HG02610 (cell line): ENCODE data around the gene AP1B1.
"Not testable (repeated sequence)": the region's sequence is repeated elsewhere in the genome, so short reads cannot be mapped to it uniquely, and the experiment has no call there.

Experiments
- ATAC-seq: cut with Tn5 transposase; IDR thresholded peaks from one replicate; pipeline ENCODE4 v1.9.1; 2021; ENCODE audit warnings: mild to moderate bottlenecking, moderate library complexity; ENCODE audit not compliant: unreplicated experiment

Gene AP1B1

DNA sequence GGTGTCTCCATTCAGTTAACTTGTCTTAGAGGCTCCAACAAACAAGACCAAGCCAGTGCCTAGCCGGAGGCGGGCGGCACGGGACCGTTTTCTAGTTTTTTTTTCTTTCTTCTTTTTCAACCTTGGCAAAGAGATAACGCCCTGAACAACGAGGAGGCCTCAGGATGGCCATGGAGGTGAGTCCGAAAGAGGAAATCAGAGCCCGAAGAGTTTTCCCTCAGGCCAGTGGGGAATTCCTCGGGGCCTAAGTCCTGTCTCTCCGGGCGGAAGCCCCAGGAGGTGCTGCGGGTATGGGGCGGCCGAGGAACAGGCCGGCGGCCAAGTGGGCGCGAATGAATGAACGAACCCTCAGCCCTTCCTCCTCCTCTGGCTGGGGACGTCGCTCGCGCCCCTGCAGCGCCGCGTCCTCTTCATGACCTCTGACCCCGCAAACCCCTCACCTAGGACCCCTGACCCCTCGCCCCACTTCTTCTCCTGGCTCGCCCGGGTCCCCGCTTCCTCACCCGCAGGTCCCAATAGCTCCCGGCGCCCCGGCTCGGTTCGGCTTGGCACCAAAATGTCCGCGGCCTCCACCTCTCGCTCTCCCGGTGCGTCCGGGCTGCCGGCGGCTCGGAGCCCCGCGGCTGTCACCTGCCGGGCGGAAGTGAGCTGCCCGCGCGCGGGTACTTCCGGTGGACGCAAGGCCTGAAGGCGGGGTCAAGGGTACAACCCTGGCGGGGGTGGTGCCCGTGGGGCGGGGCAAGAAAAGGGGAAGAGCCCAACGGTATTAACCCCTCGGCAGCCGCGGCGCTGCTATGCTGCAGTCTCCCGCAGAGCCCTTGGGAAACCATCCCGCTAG is at the start of gene AP1B1:
TSS of gene AP1B1 (minus strand) at position 650 of the 838 bp plus-strand sequence. CDS start 21,327 bp downstream, outside the sequence.
- ATAC-seq = peak; percentile 86

GRCh38 chr22:29435236-29436136 is 47.1 kb upstream of the AP1B1 start:
- ATAC-seq = no peak

- no peak for ATAC-seq
Measured at GRCh38 chr22:29434288-29434687, 45.9 kb upstream of the AP1B1 start.

DNA sequence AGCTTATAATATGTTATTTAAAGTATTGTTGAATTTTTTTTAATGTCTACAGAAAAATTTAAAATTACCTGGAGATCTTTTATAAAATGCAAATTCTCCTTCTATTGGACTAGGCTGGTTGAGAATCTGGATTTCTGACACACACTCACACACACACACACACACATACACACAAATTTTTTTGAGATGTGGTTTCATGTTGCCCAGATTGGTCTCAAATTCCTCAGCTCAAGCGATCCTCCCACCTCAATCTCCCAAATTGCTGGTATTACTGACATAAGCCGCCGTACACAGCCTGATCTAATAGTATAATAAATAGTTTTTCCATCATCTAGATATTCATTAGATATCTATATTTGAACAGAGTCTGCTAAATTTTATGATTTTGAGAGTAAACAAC is 45.5 kb upstream of the AP1B1 start:
- ATAC-seq = no peak

DNA sequence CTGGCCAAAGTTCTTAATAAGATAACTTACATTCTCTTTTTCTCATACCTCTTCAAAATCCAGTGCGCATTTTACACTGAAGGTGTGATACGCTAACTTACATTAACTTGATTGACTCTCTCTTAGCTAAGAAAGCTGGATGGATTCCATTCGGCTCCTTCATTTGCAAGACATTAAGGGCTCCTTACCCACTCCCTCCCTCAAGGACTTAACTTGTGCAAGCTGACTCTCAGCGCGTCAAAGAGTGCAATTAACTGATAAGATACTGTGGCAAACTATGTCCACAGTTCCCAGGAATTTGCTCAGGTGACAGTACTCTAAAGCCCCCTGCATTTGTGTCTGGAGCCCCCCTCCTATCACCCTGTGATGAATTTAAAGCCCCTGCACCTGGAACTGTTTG is 43.6 kb upstream of the AP1B1 start:
- ATAC-seq = no peak

GRCh38 chr22:29427176-29427760 is 38.9 kb upstream of the AP1B1 start:
- no peak for ATAC-seq

DNA sequence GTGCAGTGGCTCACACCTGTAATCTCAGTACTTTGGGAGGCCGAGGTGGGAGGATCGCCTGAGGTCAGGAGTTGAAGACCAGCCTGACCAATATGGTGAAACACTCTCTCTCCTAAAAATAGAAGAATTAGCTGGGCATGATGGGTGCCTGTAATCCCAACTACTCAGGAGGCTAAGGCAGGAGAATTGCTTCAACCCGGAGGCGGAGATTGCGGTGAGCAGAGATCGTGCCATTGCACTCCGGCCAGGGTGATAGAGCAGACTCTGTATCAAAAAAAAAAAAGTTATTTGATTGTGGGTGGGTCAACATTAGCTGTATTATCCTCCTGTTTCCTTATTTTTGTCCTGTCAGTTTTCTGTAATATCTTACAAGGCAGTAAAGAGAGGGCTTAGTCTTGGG is 38.1 kb upstream of the AP1B1 start:
- ATAC-seq = no peak

DNA sequence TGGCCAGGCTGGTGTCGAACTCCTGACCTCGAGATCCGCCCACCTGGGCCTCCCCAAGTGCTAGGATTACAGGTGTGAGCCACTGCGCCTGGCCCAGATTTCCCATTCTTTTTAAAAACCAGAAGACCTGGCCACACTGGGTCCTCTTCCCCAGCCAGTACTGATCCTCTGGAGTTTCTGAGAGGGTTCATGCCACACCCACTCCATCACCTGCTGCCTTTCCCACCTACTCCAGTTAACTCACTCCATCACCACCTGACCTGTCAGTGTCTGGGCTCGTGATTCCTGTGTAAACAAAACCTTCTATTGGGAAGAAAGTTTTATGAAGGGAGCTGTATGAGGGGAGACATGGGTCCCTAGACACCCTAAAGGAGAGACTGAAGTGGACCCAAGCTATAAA is 30.3 kb upstream of the AP1B1 start:
- ATAC-seq = not testable (repeated sequence)

GRCh38 chr22:29414951-29415591 is 26.7 kb upstream of the AP1B1 start:
- ATAC-seq = not testable (repeated sequence)

GRCh38 chr22:29412772-29413171 is 24.4 kb upstream of the AP1B1 start:
- ATAC-seq = not testable (repeated sequence)

- not testable (repeated sequence) for ATAC-seq
Measured at GRCh38 chr22:29411569-29412211, 23.3 kb upstream of the AP1B1 start.

DNA sequence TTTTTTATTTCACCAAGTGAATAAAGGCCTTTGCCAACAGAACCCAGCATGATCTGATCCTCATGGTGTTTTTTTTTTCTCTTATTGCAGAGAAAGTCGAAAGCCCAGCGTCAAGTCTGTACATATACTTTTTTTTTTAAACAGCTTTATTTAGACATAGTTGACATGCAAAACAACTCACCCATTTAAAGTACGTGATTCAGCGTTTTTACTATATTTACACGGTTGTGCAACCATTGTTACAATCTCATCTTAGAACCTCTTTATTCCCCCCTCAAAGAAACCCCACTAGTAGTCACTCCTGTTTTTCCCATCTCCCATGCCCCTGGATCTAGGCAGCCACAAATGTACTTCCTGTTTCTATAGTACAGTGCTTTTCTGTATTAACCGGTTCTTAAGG is 20.6 kb upstream of the AP1B1 start:
- no peak for ATAC-seq

- ATAC-seq = not testable (repeated sequence)
Measured at GRCh38 chr22:29401538-29401937, 13.2 kb upstream of the AP1B1 start.

GRCh38 chr22:29400576-29400975 is 12.2 kb upstream of the AP1B1 start:
- ATAC-seq = no peak

GRCh38 chr22:29397791-29398190 is 9.4 kb upstream of the AP1B1 start:
- no peak for ATAC-seq

DNA sequence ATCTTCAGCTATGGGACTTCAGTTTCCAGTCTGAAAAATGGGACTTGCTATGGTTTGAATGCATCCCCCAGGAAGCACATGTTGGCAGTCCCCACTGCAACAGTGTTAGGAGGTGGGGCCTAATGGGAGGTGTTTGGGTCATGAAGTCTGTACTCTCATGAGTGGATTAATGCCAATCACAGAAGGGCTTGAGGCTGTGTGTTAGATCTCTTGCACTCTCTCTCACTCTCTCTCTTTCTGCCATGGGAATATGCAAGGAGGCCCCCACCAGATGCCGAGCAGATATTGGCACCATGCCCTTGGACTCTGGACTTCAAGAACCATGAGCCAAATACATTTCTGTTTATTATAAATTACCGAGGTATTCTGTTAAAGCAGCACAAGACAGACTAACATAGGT is 7.8 kb upstream of the AP1B1 start:
- no peak for ATAC-seq

- no peak for ATAC-seq
Measured at GRCh38 chr22:29394931-29395581, 6.7 kb upstream of the AP1B1 start.

- no peak for ATAC-seq
Measured at GRCh38 chr22:29393019-29393608, 4.7 kb upstream of the AP1B1 start.

DNA sequence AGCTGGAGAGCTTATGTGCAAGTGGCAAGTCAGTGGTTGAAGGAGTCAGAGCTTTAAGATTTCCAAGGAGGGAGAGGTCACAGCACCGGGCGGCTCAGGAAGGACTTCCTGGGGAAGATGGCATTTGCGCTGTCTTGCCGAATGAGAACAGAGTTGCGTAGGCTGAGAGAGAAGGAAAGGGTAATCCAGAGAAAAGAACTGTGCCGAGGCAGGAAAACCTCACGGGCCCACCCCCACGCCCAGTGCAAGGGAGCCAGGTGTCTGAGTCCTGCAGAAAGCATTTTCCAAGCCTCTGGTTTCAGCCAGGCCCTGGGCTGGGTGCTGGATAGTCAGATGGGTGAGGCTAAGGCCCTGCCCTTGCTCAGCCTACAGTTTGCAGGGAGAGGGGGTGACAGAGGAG is 3.2 kb upstream of the AP1B1 start:
- ATAC-seq = no peak

DNA sequence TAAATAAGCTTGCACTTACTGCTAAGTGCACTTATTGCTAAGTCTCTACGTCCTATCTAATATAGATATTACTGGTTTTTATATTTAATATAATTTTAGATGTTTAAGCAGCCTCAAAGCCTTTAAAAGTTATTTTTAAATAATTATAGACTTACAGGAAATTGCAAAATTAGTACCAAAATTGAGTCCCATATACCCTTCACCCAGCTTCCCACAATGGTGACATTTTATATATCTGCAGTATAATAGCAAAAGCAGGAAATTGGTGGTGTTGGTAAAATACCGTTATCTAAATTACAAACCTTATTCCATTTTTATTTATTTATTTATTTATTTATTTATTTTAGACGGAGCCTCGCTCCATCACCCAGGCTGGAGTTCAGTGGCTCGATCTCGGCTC is 1.9 kb upstream of the AP1B1 start:
- no peak for ATAC-seq
